ENCODE results near the gene TGFB1. TPM values are rescaled to one million over a fixed set of nuclear protein-coding genes. Genes with fewer than 3 reads are reported as not detected.

TGFB1 gene
- total and polyA plus RNA-seq, 2 of the 13 experiments (the other 11 are each of a cell fraction or from before 2014, with no cell fraction given), result 4.1 to 5.4 TPM

DNA sequence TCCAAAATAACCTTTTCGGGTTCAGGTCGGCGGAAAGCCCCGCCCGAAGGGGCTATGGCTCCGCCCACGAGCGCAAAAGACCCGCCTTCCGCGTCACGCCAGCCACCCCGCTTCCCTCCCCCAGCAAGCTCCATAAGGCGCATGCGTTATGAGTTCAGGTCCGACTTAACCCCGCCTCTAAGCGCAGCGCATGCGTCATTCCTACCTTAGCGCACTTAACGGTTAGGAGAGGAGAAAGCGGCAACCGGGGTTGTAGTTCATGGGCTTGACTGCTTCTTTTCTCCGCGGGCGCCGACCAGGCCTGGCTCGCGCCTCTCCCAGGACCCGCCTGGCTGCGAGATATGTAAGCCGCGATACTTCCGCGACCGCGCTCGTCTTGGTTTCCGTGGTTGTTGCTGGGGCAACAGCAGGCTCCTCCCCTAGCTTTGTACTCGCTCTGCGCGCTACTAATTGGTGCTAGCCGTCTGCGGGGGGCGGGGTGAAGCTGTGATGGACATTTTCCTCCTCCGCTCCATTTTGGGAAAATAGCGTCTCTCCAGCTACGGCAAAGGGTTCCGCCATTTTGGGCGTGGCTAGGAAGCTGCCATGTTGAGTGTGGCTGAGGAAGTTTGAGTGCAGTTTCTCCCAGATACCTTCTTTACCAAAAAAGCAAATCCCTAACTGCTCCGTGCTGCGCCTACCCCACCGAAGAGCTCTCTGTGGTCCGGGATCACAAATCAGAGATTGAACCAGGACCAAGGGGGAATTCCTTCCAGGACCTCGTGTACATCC is 10.2 kb upstream of the TGFB1 start, which contains the start of gene B9D2 (continued):
- TF ChIP-seq, protein P1, sequence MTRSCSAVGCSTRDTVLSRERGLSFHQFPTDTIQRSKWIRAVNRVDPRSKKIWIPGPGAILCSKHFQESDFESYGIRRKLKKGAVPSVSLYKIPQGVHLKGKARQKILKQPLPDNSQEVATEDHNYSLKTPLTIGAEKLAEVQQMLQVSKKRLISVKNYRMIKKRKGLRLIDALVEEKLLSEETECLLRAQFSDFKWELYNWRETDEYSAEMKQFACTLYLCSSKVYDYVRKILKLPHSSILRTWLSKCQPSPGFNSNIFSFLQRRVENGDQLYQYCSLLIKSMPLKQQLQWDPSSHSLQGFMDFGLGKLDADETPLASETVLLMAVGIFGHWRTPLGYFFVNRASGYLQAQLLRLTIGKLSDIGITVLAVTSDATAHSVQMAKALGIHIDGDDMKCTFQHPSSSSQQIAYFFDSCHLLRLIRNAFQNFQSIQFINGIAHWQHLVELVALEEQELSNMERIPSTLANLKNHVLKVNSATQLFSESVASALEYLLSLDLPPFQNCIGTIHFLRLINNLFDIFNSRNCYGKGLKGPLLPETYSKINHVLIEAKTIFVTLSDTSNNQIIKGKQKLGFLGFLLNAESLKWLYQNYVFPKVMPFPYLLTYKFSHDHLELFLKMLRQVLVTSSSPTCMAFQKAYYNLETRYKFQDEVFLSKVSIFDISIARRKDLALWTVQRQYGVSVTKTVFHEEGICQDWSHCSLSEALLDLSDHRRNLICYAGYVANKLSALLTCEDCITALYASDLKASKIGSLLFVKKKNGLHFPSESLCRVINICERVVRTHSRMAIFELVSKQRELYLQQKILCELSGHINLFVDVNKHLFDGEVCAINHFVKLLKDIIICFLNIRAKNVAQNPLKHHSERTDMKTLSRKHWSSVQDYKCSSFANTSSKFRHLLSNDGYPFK (CRISPR knock-in tag; IDR thresholded peaks at IDR 0.05; ENCODE audit: borderline replicate concordance), result peak; percentile 64; the same call in 1 of the 2 replicates
- TF ChIP-seq RNF2 (conservative IDR thresholded peaks at IDR 0.05; ENCODE audit: low read depth) (no peak), ZNF788 (CRISPR knock-in tag; IDR thresholded peaks at IDR 0.05; ENCODE audit: borderline replicate concordance) (no peak), ZNF451 (CRISPR knock-in tag; IDR thresholded peaks at IDR 0.05) (no peak), TEAD2 (CRISPR knock-in tag; IDR thresholded peaks at IDR 0.05) (no peak), THAP8 (CRISPR knock-in tag; IDR thresholded peaks at IDR 0.05; ENCODE audit: borderline replicate concordance) (no peak), ZNF205 (CRISPR knock-in tag; IDR thresholded peaks at IDR 0.05) (0 out of 2 replicates have a peak, but pooled peaks have one; percentile 20), SOX6 (IDR thresholded peaks at IDR 0.05) (no peak), SOX6 (CRISPR knock-in tag; IDR thresholded peaks at IDR 0.05) (peak; percentile 11; the same call in 1 of the 2 replicates), CENPT (CRISPR knock-in tag; IDR thresholded peaks at IDR 0.05; ENCODE audit: low read depth) (no peak), SP140L (CRISPR knock-in tag; IDR thresholded peaks at IDR 0.05; ENCODE audit: borderline replicate concordance) (no peak), ZNF225 (CRISPR knock-in tag; IDR thresholded peaks at IDR 0.05) (no peak), SRF (IDR thresholded peaks at IDR 0.05; ENCODE audit: low read depth, low read length) (peak; percentile 66), GABPA (IDR thresholded peaks at IDR 0.05; ENCODE audit: low read depth, low read length) (no peak), GABPA (CRISPR knock-in tag; IDR thresholded peaks at IDR 0.05; ENCODE audit: low read depth) (peak; percentile 69), ZNF230 (CRISPR knock-in tag; IDR thresholded peaks at IDR 0.05) (peak; percentile 56; the same call in 1 of the 2 replicates), EZH2 (conservative IDR thresholded peaks at IDR 0.05; ENCODE audit: low read depth, low read length) (no peak)
- TF ChIP-seq, protein P2, sequence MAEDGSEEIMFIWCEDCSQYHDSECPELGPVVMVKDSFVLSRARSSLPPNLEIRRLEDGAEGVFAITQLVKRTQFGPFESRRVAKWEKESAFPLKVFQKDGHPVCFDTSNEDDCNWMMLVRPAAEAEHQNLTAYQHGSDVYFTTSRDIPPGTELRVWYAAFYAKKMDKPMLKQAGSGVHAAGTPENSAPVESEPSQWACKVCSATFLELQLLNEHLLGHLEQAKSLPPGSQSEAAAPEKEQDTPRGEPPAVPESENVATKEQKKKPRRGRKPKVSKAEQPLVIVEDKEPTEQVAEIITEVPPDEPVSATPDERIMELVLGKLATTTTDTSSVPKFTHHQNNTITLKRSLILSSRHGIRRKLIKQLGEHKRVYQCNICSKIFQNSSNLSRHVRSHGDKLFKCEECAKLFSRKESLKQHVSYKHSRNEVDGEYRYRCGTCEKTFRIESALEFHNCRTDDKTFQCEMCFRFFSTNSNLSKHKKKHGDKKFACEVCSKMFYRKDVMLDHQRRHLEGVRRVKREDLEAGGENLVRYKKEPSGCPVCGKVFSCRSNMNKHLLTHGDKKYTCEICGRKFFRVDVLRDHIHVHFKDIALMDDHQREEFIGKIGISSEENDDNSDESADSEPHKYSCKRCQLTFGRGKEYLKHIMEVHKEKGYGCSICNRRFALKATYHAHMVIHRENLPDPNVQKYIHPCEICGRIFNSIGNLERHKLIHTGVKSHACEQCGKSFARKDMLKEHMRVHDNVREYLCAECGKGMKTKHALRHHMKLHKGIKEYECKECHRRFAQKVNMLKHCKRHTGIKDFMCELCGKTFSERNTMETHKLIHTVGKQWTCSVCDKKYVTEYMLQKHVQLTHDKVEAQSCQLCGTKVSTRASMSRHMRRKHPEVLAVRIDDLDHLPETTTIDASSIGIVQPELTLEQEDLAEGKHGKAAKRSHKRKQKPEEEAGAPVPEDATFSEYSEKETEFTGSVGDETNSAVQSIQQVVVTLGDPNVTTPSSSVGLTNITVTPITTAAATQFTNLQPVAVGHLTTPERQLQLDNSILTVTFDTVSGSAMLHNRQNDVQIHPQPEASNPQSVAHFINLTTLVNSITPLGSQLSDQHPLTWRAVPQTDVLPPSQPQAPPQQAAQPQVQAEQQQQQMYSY (CRISPR knock-in tag; IDR thresholded peaks at IDR 0.05), result no peak
- TF ChIP-seq, protein P3, sequence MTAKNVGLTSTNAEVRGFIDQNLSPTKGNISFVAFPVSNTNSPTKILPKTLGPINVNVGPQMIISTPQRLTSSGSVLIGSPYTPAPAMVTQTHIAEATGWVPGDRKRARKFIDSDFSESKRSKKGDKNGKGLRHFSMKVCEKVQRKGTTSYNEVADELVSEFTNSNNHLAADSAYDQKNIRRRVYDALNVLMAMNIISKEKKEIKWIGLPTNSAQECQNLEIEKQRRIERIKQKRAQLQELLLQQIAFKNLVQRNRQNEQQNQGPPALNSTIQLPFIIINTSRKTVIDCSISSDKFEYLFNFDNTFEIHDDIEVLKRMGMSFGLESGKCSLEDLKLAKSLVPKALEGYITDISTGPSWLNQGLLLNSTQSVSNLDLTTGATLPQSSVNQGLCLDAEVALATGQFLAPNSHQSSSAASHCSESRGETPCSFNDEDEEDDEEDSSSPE (CRISPR knock-in tag; IDR thresholded peaks at IDR 0.05), result no peak; the same call in 1 of the 2 replicates
- TF ChIP-seq, protein P4, sequence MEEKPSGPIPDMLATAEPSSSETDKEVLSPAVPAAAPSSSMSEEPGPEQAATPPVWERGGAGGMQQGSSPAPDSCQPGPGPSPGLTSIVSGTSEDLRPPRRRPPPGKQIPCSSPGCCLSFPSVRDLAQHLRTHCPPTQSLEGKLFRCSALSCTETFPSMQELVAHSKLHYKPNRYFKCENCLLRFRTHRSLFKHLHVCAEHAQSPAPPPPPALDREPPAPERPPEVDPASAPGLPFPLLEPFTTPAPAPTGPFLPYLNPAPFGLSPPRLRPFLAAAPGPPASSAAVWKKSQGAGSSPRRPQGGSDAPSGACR (CRISPR knock-in tag; IDR thresholded peaks at IDR 0.05), result peak; percentile 37; the same call in 1 of the 2 replicates

Measured in HepG2 (cell line).